ENCODE data around the gene KYAT1. TPM values are rescaled to one million over a fixed set of nuclear protein-coding genes. Genes with fewer than 3 reads are reported as not detected.

KYAT1 gene
- total and polyA plus RNA-seq, 2 of the 8 experiments (the other 6 are each of a cell fraction or from before 2014, with no cell fraction given), result 30.4 to 42.2 TPM

GRCh38 chr9:128809036-128809599 lies 72.6 kb downstream of the KYAT1 start:
- FAIRE-seq, result no peak
- TF ChIP-seq SP2 (IDR thresholded peaks at IDR 0.05; ENCODE audit: low read length), result no peak
- no peak for TF ChIP-seq EZH2 (IDR thresholded peaks at IDR 0.05; ENCODE audit: low read depth, low read length, severe bottlenecking)
- no peak for TF ChIP-seq GTF2F1 (IDR thresholded peaks at IDR 0.05; ENCODE audit: borderline replicate concordance, low read depth, low read length)
- no peak for TF ChIP-seq SIX5 (IDR thresholded peaks at IDR 0.05; ENCODE audit: low read depth, low read length)
- TF ChIP-seq KDM4A (IDR thresholded peaks at IDR 0.05; ENCODE audit: low read depth, low read length, severe bottlenecking), result no peak
- no peak for TF ChIP-seq RAD21 (IDR thresholded peaks at IDR 0.05 in 1 of 2, conservative IDR thresholded peaks at IDR 0.05 in 1 of 2; ENCODE audit: low read depth in 2 of 2, low read length in 2 of 2)
- TF ChIP-seq FOSL1 (IDR thresholded peaks at IDR 0.05; ENCODE audit: insufficient read depth, low read depth, low read length), result no peak
- TF ChIP-seq JUN (IDR thresholded peaks at IDR 0.05; ENCODE audit: low read depth, low read length), result no peak
- TF ChIP-seq EGR1 (IDR thresholded peaks at IDR 0.05; ENCODE audit: borderline replicate concordance, low read depth, low read length), result no peak
- TF ChIP-seq CHD1 (IDR thresholded peaks at IDR 0.05; ENCODE audit: low read depth, low read length), result no peak
- no peak for TF ChIP-seq TAF1 (IDR thresholded peaks at IDR 0.05; ENCODE audit: low read depth, low read length)

More at GRCh38 chr9:128809036-128809599, 72.6 kb downstream of the KYAT1 start:
- H3K27ac ChIP-seq (ENCODE audit: low read depth, low read length), result no peak overlapping the region
- no peak overlapping the region for H2AK5ac ChIP-seq (ENCODE audit: low read depth, low read length)
- H3K18ac ChIP-seq (ENCODE audit: extremely low read depth, low read length), result no peak overlapping the region
- no peaks in the 10 kb centered on the region for H3K27me3 ChIP-seq (replicated peaks in 1 of 4; ENCODE audit: control insufficient read depth in 3 of 4, extremely low read depth in 1 of 4, insufficient read depth in 3 of 4, low read length in 3 of 4)
- H3K4ac ChIP-seq (replicated peaks; ENCODE audit: insufficient read length, low read depth, low read length), result no peak overlapping the region
- no peak overlapping the region for H3K23ac ChIP-seq (ENCODE audit: insufficient read length)
- no peak overlapping the region for H4K8ac ChIP-seq (ENCODE audit: extremely low read depth, insufficient read depth, low read length)
- no peak overlapping the region for H2BK15ac ChIP-seq (ENCODE audit: low read length)
- H3K36me3 ChIP-seq (ENCODE audit: control insufficient read depth in 2 of 4, insufficient read depth in 4 of 4, low read length in 3 of 4), result peaks cover 2 to 10% (median 7%) of the 10 kb centered on the region in 4 experiments; a peak in 6 of 8 replicates
- WGBS, 2 experiments (ENCODE audit: extremely low coverage in 1 of 2, insufficient coverage in 1 of 2, insufficient read length in 1 of 2, insufficient replicate concordance in 2 of 2, low coverage in 1 of 2, low lambda C conversion rate in 2 of 2, missing lambda C conversion rate in 1 of 2), result 90% methylated on average over 12 of the region's 12 CpGs; no CpG with 5 or more reads in 1 of the 2 experiments
- no peak overlapping the region for H2BK12ac ChIP-seq (ENCODE audit: low read depth, low read length)
- no peak overlapping the region for H3K4me2 ChIP-seq (ENCODE audit: insufficient read depth in 1 of 2, low read depth in 2 of 2, low read length in 2 of 2)
- H2AFZ ChIP-seq (ENCODE audit: low read length), result no peak overlapping the region
- H3K56ac ChIP-seq (replicated peaks; ENCODE audit: insufficient read length, low read depth, low read length), result no peak overlapping the region
- no peaks in the 10 kb centered on the region for H3K9me3 ChIP-seq (ENCODE audit: insufficient read depth in 2 of 2, low read depth in 1 of 2, low read length in 1 of 2)
- no peaks in the 10 kb centered on the region for H3K79me2 ChIP-seq (ENCODE audit: control insufficient read depth in 1 of 2, insufficient read depth in 2 of 2, low read length in 2 of 2)
- ChIA-PET CTCF (ENCODE audit: partially characterized antibody) (interaction anchor here (0.6 to 2.5 kb wide), 9 partner anchors 9 to 501 kb away, joined by 3 to 11 read pairs (median 5); partner anchors contain the start of gene ENDOG), POLR2A (ENCODE audit: partially characterized antibody) (interaction anchor here (0.6 to 4.6 kb wide), 6 partner anchors 10 to 197 kb away, joined by 3 to 37 read pairs (median 4); partner anchors contain the start of gene ENDOG)
- no peak overlapping the region for H4K91ac ChIP-seq (replicated peaks; ENCODE audit: insufficient read length, low read length)
- no peak overlapping the region for H4K5ac ChIP-seq (ENCODE audit: insufficient read length, low read depth, low read length)
- H3K4me3 ChIP-seq (ENCODE audit: extremely low read depth in 1 of 4, insufficient read depth in 2 of 4, low read depth in 3 of 4, low read length in 4 of 4), result no peak overlapping the region
- H3K4me1 ChIP-seq (replicated peaks in 1 of 4; ENCODE audit: control insufficient read depth in 3 of 4, insufficient read depth in 4 of 4, low read length in 3 of 4), result no peaks in the 10 kb centered on the region
- no peak overlapping the region for H2BK120ac ChIP-seq (replicated peaks; ENCODE audit: low read depth, low read length)
- DNase-seq (ENCODE audit: low read depth in 1 of 2, low spot score in 2 of 2), result no peak
- no peaks in the 10 kb centered on the region for H3K79me1 ChIP-seq (ENCODE audit: low read depth, low read length)
- H3K9ac ChIP-seq (replicated peaks in 1 of 4; ENCODE audit: extremely low read depth in 1 of 4, low read depth in 3 of 4, low read length in 3 of 4), result no peak overlapping the region
- H3K14ac ChIP-seq (ENCODE audit: insufficient read length), result no peak overlapping the region
- no peaks in the 10 kb centered on the region for H3K23me2 ChIP-seq (ENCODE audit: low read depth, low read length)
- H2BK5ac ChIP-seq (ENCODE audit: low read depth, low read length), result no peak overlapping the region
- H2BK20ac ChIP-seq (ENCODE audit: low read length), result no peak overlapping the region
- peaks cover 0 to 4% of the 10 kb centered on the region in 2 experiments for H4K20me1 ChIP-seq (replicated peaks in 1 of 2; ENCODE audit: control insufficient read depth in 1 of 2, insufficient read depth in 2 of 2, low read length in 2 of 2)

All from H1 (cell line).